ENCODE measurements around the gene TBXAS1. TPM values are rescaled to one million over a fixed set of nuclear protein-coding genes. Genes with fewer than 3 reads are reported as not detected.

Gene TBXAS1
- total RNA-seq, 4 donors from 2014 or later: 9.8 to 31.3 (median 13.5) TPM

DNA sequence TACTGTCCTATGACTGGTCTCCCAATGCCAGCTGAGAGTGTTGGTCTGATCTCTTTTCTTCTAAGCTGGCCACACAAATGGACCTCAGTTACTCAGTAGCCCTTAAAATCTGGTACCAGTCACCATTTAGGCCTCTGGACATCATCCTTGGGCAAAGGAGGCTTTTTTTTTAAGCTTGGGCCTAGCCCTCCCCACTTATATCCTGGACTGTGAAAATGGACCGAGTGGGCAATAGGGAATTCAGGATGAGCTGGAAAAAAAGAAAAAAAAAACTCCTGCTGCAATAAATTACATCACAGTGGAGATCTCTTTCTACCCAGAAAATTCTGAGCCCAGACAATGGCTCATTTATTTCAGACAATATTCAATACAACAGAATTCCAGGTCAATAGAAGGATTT is 165.3 kb downstream of the TBXAS1 start:
- no peaks in the 10 kb centered on the region for H3K27me3 ChIP-seq
- intact Hi-C loops (cut with DNase I): no loop called here
- H3K4me1 ChIP-seq: peaks cover 0 to 13% (median 11%) of the 10 kb centered on the region in 4 donors
- H3K4me3 ChIP-seq: no peak overlapping the region
- no peaks in the 10 kb centered on the region for H3K9me3 ChIP-seq
- no peak overlapping the region for H3K27ac ChIP-seq (replicated peaks in 1 of 4)
- no peaks in the 10 kb centered on the region for H3K36me3 ChIP-seq
- TF ChIP-seq POLR2AphosphoS5 (IDR thresholded peaks at IDR 0.05): no peak
- TF ChIP-seq, protein P1, sequence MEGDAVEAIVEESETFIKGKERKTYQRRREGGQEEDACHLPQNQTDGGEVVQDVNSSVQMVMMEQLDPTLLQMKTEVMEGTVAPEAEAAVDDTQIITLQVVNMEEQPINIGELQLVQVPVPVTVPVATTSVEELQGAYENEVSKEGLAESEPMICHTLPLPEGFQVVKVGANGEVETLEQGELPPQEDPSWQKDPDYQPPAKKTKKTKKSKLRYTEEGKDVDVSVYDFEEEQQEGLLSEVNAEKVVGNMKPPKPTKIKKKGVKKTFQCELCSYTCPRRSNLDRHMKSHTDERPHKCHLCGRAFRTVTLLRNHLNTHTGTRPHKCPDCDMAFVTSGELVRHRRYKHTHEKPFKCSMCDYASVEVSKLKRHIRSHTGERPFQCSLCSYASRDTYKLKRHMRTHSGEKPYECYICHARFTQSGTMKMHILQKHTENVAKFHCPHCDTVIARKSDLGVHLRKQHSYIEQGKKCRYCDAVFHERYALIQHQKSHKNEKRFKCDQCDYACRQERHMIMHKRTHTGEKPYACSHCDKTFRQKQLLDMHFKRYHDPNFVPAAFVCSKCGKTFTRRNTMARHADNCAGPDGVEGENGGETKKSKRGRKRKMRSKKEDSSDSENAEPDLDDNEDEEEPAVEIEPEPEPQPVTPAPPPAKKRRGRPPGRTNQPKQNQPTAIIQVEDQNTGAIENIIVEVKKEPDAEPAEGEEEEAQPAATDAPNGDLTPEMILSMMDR (IDR thresholded peaks at IDR 0.05): no peak
- TF ChIP-seq EP300 (IDR thresholded peaks at IDR 0.05): no peak
- TF ChIP-seq POLR2A (IDR thresholded peaks at IDR 0.05; ENCODE audit: low read depth): no peak
- 88% methylated on average over 1 of the region's 1 CpG for WGBS
- no peak for DNase-seq (ENCODE audit: extremely low spot score)

DNA sequence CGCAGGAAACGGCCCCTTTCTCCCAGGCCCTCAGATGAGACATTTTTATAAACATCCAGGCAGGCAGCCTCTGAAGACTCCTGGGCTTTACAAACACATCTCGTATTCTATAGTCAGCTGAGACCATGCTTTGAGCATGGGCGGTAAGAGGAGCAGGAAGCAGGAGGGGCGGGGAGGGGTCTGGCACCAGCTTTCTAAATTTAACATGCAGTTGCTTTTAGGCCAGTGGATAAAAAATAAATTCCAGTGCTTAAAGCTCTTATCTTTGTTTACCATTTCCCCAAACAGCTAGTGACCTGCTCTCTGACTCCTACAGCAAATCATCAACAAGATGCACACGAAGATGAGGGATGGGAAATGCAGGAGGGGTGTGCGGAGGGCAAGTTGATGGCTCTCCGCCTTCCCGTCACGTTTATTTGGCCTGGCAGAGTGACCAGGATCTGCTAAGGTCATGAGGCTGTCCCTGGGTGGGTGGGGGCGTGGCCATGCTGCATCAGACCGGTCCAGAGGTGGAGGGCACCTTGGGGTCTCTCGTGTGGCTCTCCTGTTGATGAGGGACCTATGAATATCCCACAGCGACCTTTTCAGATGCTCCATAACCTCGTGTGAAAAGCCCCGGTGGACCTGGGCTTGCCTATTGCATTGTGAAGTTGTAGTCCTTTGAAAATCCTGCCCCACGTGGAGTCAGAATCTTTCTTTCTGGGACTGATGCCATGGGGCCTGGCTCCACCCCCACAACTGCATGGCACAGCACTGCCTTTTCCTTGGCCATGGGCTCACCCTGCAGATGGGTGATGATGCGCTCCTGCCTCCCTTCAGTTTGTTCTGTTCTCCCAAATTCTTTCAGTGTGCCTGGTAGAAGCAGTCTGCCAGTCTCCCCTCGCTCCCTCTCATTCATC is 166.2 kb downstream of the TBXAS1 start:
- peaks cover 0 to 13% (median 11%) of the 10 kb centered on the region in 4 donors for H3K4me1 ChIP-seq
- DNase-seq (ENCODE audit: extremely low spot score): no peak
- H3K27ac ChIP-seq (replicated peaks in 1 of 4): no peak overlapping the region
- H3K4me3 ChIP-seq: no peak overlapping the region
- H3K27me3 ChIP-seq: no peaks in the 10 kb centered on the region
- intact Hi-C loops (cut with DNase I): no loop called here
- no peaks in the 10 kb centered on the region for H3K36me3 ChIP-seq
- H3K9me3 ChIP-seq: no peaks in the 10 kb centered on the region
- 55% methylated on average over 13 of the region's 19 CpGs for WGBS
- TF ChIP-seq POLR2AphosphoS5 (IDR thresholded peaks at IDR 0.05): no peak
- no peak for TF ChIP-seq POLR2A (IDR thresholded peaks at IDR 0.05; ENCODE audit: low read depth)
- TF ChIP-seq, protein P1 (IDR thresholded peaks at IDR 0.05): no peak
- TF ChIP-seq EP300 (IDR thresholded peaks at IDR 0.05): no peak

DNA sequence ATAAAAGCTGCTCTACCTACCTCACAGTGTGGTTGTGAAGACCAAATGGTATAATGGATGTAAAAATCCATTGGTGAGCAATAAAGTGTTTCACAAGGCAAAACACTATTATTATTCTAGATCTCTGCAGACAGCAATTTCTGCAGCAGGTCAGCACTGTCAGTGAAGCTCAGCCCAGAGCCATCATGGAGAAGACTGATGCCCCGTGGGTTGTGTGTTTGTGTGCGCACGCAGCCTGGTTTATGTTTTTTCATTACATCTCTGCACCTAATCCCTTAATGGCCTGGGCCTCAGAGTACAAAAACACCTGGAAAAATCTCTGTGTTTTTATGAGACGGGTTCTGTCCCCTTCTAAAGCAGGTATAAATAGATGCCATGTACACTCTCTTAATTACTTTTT is 169.5 kb downstream of the TBXAS1 start:
- Histone ChIP-seq H3K4me3 (no peak overlapping the region), H3K36me3 (no peaks in the 10 kb centered on the region), H3K4me1 (peaks cover 0 to 13% (median 11%) of the 10 kb centered on the region in 4 donors), H3K27ac (replicated peaks in 1 of 4) (no peak overlapping the region), H3K9me3 (no peaks in the 10 kb centered on the region), H3K27me3 (no peaks in the 10 kb centered on the region)
- intact Hi-C loops (cut with DNase I): no loop called here
- no peak for TF ChIP-seq EP300 (IDR thresholded peaks at IDR 0.05)
- TF ChIP-seq, protein P1 (IDR thresholded peaks at IDR 0.05): no peak
- TF ChIP-seq POLR2AphosphoS5 (IDR thresholded peaks at IDR 0.05): no peak
- TF ChIP-seq POLR2A (IDR thresholded peaks at IDR 0.05; ENCODE audit: low read depth): no peak
- no peak for DNase-seq (ENCODE audit: extremely low spot score)
- 98% methylated on average over 4 of the region's 4 CpGs for WGBS

DNA sequence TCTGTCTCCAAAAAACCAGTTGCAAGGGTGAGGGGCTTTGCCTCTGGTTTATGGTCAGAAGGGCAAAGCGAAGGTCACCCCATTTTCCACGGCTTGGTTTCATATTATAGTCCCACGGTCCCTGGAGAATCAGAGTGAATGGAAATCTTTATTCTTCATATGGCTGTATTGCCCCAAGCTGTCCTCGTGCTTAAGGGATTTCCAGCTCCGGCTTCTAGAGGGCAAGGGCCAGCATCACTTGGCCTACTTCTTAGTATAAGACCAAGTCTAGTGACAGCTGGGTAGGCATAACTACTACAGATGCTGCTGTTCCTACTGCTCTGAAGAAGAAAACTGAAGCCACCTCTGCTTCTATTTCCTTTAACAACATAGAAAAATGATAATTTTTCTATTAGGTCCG is 170.5 kb downstream of the TBXAS1 start:
- no peak for DNase-seq (ENCODE audit: extremely low spot score)
- Histone ChIP-seq H3K27me3 (no peaks in the 10 kb centered on the region), H3K9me3 (no peaks in the 10 kb centered on the region), H3K4me1 (peaks cover 0 to 13% (median 11%) of the 10 kb centered on the region in 4 donors), H3K36me3 (no peaks in the 10 kb centered on the region), H3K27ac (replicated peaks in 1 of 4) (no peak overlapping the region), H3K4me3 (no peak overlapping the region)
- intact Hi-C loops (cut with DNase I): no loop called here
- TF ChIP-seq POLR2AphosphoS5 (IDR thresholded peaks at IDR 0.05): no peak
- TF ChIP-seq, protein P1 (IDR thresholded peaks at IDR 0.05): no peak
- no peak for TF ChIP-seq EP300 (IDR thresholded peaks at IDR 0.05)
- no peak for TF ChIP-seq POLR2A (IDR thresholded peaks at IDR 0.05; ENCODE audit: low read depth)
- 96% methylated on average over 6 of the region's 6 CpGs for WGBS

Data from esophagus muscularis mucosa (tissue), 4 donors.